GM18517 (cell line): ENCODE measurements around the gene LRMDA.

Experiments used
- ATAC-seq: cut with Tn5 transposase; IDR thresholded peaks from one replicate; pipeline ENCODE4 v1.9.1; 2021; ENCODE audit warnings: mild to moderate bottlenecking, moderate library complexity; ENCODE audit not compliant: unreplicated experiment

The LRMDA gene

DNA sequence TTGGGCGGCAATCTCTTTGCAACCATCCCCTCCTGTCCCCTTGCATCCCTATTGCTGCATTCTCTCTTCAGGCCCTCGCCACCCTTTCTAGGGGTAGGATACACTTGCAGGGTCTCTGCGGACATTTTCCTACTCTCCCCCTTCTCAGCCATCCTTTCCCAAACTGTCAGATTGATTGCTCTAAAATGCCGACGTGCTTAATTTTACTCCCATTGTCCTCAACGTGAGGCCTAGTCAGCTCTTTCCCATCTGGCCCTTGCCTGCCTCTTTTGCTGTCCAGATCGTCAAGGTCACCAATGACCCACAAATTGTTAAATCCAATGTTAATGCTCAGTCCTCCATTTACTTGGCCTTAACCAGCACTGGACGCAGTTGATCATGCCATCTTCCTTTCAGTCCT, 12.7 kb upstream of the LRMDA start:
- ATAC-seq: no peak

DNA sequence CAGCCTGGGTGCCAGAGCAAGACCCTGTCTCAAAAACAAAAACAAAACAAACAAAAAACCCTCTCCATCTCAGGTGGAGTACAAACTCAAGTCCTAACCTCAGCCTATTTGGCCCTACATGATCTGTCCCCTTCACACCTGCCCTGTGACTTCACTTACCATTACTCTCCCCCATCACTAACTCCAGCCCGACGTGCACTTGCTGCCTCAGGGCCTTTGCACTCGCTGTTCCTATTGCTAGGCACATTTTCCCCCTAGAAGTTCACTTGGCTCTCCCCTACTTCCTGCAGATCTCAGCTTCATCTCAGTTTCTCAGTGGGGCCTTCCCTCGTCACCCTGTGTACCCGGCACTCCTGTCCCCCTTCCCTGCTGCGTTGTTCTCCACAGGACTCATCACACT, 8.5 kb upstream of the LRMDA start:
- ATAC-seq: no peak

GRCh38 chr10:75424571-75424970, 6.9 kb upstream of the LRMDA start:
- no peak for ATAC-seq

DNA sequence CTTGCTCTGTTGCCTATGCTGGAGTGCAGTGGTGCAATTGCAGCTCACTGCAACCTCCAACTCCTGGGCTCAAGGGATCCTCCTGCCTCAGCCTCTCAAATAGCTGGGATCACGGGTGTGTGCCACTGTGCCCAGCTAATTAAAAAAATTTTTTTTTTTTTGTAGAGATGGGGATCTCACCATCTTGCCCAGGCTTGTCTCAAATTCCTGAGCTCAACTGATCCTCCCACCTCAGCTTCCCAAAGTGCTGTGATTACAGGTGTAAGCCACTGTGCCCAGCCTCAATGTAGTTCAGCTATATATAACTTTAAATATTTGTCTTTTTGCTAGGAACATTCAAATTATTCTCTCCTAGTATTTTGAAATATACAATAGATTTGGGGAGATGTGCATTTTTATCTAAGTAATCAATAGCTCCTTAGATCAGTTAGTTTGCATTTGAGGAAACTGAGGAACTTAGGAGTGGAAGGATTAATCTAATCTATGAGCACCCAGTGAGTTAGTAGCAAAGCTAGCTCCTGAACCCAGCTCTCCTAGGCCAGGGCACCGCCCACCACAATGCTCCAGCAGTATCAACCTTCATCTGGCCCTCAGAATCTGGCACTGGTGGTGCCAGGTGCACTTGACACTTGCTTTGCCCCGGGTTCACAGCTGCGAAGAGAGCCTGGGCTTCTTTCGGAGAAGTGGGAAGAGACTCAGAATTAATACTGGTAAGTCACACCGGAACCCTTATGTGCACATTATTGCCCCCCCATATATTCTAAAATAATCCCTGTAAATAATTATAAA, 5.9 kb upstream of the LRMDA start:
- no peak for ATAC-seq

GRCh38 chr10:75426880-75427279, 4.5 kb upstream of the LRMDA start:
- ATAC-seq: no peak

GRCh38 chr10:75427951-75428350, 3.5 kb upstream of the LRMDA start:
- no peak for ATAC-seq

DNA sequence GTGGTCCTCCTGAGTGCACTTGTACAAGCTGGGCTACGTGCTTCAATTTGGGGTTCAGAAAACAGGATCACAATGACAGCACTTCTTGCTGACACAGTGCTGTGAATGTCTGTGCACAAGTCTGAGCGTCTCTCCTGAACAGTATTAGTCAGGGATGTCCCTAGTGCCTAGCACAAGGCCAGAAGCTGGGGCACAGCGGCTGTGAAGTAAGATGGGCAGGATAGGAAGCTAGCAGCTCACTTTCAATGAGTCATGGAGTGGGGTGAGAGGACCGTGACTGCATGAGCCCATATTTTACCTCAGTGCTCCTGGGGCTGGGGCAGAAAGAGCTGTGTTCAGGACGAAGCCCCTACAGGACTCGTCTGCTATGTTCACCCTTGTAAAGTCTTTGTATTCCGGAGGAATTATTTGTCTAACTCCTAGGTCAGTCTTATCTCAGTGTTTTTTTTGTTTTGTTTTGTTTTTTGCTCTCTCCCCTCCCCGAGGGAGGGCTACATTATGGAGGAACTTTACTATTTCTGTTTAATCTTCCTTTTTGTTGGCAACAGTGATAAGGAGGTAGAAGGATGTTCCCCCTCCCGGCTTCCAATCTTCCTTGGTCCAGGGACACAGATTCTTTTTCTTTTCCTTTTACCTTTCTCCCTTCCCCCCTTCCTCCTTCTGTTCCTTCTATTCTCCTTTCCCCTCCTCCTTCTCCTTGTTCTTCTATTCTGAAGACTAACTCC, 2.8 kb upstream of the LRMDA start:
- ATAC-seq: no peak

GRCh38 chr10:75429159-75429827, 2.1 kb upstream of the LRMDA start:
- no peak for ATAC-seq

DNA sequence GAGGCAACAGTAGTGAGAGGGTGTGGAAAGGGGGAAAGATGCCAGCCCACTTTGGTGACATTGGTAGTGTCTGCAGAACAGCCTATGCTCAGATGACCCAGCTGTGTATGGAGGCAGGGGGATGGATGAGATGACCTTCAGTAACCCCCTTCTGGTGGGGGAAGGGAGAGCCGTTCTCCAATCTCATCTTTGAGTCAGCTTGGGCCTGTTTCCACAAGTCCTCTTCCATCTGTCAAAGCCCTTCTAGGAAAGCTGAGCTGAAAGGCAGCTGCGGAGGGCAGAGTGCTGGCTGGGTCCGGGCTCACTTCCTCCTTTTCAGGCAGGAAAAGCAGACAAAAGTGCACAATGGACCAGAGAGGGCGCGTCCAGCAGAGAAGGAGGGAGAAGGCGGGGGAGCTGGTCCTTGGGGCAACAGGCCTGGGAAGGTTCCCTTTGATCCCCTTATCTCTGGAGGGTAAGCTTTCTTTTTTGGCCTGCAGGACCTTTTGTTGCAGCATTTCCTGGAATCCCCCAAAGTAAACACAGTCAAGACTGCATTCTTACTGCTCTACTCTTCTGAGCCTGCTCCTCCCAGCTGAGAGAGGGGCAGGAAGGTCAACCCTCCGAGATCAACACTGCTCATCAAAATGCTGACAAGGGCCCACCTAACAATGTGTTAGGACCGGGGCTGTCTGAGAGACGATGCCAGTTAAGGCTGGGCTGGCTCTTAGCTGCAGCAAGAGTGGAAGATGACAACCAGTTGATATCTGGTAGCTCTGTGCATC, 1.2 kb upstream of the LRMDA start:
- no peak for ATAC-seq

GRCh38 chr10:75432176-75432575, 752 bp downstream of the LRMDA start:
- no peak for ATAC-seq

- ATAC-seq: no peak
Measured at GRCh38 chr10:75432763-75433162, 1.3 kb downstream of the LRMDA start.

DNA sequence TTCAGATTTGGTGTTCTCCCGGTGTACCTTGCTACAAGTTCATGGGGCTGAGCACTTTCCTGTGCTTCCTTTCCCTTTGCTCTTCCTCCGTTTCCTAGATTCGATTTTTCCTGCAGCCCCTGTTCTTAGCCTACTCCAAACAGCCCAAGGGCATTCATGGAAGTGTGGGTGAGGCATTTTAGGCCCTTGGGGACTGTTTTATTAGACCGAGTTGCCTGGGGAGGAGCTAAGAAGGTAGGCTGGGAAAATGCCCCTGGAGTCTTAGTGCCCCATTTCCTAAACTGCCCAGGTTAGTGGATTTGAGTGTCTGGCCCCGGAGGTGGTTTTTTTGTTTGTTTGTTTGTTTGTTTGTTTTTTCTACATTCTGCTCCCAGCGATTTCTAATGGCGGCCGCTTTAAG, 1.8 kb downstream of the LRMDA start:
- no peak for ATAC-seq

DNA sequence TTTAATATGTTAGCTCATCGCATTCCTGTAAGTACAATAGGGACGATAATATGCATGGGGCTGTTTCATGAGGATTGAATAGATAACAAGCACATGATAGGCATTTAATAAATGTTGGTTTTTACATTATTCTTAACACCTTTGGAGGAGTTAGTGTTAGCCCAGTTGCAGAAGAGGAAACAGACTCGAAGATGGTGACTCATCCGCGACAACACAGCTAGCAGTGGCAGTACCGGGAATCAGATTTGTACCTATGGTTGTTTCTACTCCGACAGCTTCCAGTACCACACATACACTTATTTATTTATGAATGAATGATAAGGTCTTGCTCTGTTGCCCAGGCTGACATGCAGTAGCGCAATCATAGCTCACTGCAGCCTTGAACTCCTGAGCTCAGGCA, 2.9 kb downstream of the LRMDA start:
- no peak for ATAC-seq

DNA sequence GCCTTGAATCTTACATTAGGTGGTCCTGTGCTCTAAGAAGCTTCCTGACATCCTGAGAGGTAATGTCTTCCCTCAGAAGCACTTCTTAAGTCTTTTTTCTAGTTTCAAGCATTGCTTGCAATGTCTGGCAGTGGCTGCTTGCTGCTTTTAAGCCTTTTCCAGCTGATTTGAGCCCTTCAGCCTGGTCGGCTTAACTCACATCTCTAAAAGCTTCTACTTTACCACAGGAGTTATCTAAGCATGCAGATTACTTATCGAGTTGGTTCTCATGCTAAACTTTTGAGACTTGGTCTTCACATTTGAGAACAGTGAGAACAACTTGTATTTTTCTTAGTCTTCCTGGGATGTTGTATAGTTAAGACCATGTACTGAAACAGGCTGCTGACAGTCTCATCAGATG, 3.9 kb downstream of the LRMDA start:
- ATAC-seq: no peak

- ATAC-seq: no peak
Measured at GRCh38 chr10:75436896-75437295, 5.5 kb downstream of the LRMDA start.

GRCh38 chr10:75437693-75438092, 6.3 kb downstream of the LRMDA start:
- ATAC-seq: no peak

DNA sequence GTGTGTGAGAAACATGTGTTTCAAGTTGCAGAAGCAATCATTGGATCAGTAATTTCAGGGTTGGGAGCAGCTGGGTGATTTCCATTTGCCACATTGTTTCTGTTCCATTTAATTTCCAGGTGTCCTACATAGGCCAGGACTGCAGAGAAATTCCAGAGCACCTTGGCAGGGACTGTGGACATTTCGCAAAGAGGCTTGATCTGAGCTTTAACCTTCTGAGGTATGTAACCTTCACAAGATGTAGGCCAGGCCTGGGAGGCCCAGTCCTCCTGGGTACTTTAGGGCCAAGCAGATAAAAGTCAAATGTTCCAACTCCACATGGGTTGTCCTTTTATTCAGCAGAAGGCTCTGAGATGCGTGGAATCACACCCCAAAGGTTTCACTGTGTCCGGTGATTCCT, 6.9 kb downstream of the LRMDA start:
- no peak for ATAC-seq

- ATAC-seq: no peak
Measured at GRCh38 chr10:75439811-75440210, 8.4 kb downstream of the LRMDA start.

- no peak for ATAC-seq
Measured at GRCh38 chr10:75440271-75440793, 8.9 kb downstream of the LRMDA start.

- no peak for ATAC-seq
Measured at GRCh38 chr10:75441196-75441595, 9.8 kb downstream of the LRMDA start.

GRCh38 chr10:75441682-75442081, 10.3 kb downstream of the LRMDA start:
- ATAC-seq: no peak
